Subcutaneous abdominal adipose tissue (tissue), 5 donors: ENCODE data around the gene ZNF212.
A peak's percentile ranks its signal among the peaks of the same experiment; 100 is the strongest.
"Not testable (repeated sequence)": the region's sequence is repeated elsewhere in the genome, so short reads cannot be mapped to it uniquely, and the experiment has no call there.

Experiments
- H3K27ac ChIP-seq: one replicate; pipeline ENCODE4 v1.7.0; 2013; ENCODE audit warnings: low read depth, mild to moderate bottlenecking, inconsistent platforms, low read length, moderate library complexity
- H3K27me3 ChIP-seq, 5 donors: one replicate each; pipeline ENCODE4 v1.7.0; 2013; ENCODE audit warnings: low read length in 5 of 5, inconsistent platforms in 1 of 5; ENCODE audit not compliant: control insufficient read depth in 5 of 5, insufficient read depth in 4 of 5
- H3K36me3 ChIP-seq, 5 donors: one replicate each; pipeline ENCODE4 v1.7.0; 2013; ENCODE audit warnings: low read length in 5 of 5; ENCODE audit not compliant: control insufficient read depth in 5 of 5, insufficient read depth in 5 of 5
- H3K4me1 ChIP-seq, 5 donors: one replicate each; pipeline ENCODE4 v1.7.0; 2013; ENCODE audit warnings: low read length in 5 of 5, mild to moderate bottlenecking in 3 of 5, moderate library complexity in 1 of 5; ENCODE audit not compliant: control insufficient read depth in 5 of 5, insufficient read depth in 5 of 5
- H3K4me3 ChIP-seq, 5 donors: one replicate each; pipeline ENCODE4 v1.7.0; 2013; ENCODE audit warnings: low read length in 5 of 5, low read depth in 1 of 5
- H3K9ac ChIP-seq, 5 donors: one replicate each; pipeline ENCODE4 v1.7.0; 2013; ENCODE audit warnings: low read length in 5 of 5, mild to moderate bottlenecking in 4 of 5, moderate library complexity in 3 of 5
- H3K9me3 ChIP-seq, 5 donors: one replicate each; pipeline ENCODE4 v1.7.0; 2013; ENCODE audit warnings: low read length in 5 of 5; ENCODE audit not compliant: control insufficient read depth in 5 of 5
- donor health status: healthy.
- donor health status: healthy.
- donor health status: healthy.
- donor health status: healthy.
- donor health status: healthy.

Gene ZNF212

GRCh38 chr7:149261829-149262617 lies 22.6 kb downstream of the ZNF212 start, which contains the start of gene ZNF783:
ZNF783 (plus strand) TSS chr7:149262196; CDS start chr7:149262334, 138 bp downstream.
- H3K36me3 ChIP-seq: peaks cover 2 to 20% (median 18%) of the 10 kb centered on the region in 5 donors
- no peaks in the 10 kb centered on the region for H3K27me3 ChIP-seq

GRCh38 chr7:149266451-149266850 lies 27.0 kb downstream of the ZNF212 start:
- no peak overlapping the region for H3K4me3 ChIP-seq
- no peaks in the 10 kb centered on the region for H3K27me3 ChIP-seq
- H3K27ac ChIP-seq: no peak overlapping the region
- no peak overlapping the region for H3K9ac ChIP-seq
- peaks cover 0 to 19% (median 13%) of the 10 kb centered on the region in 5 donors for H3K4me1 ChIP-seq
- no peaks in the 10 kb centered on the region for H3K9me3 ChIP-seq
- H3K36me3 ChIP-seq: peaks cover 13 to 52% (median 42%) of the 10 kb centered on the region in 5 donors

More at GRCh38 chr7:149261829-149262617, 22.6 kb downstream of the ZNF212 start, which contains the start of gene ZNF783:
- peaks cover 0 to 25% (median 16%) of the 10 kb centered on the region in 5 donors for H3K4me1 ChIP-seq
- peak within 1 kb of the TSS; percentile 50 to 86 (median 80) for H3K9ac ChIP-seq
- H3K9me3 ChIP-seq: no peaks in the 10 kb centered on the region
- H3K4me3 ChIP-seq: peak within 1 kb of the TSS; percentile 41 to 72 (median 61)
- H3K27ac ChIP-seq: peak within 1 kb of the TSS; percentile 76

GRCh38 chr7:149267733-149268132 lies 28.3 kb downstream of the ZNF212 start:
- Histone ChIP-seq H3K9ac (no peak overlapping the region), H3K36me3 (peaks cover 16 to 60% (median 50%) of the 10 kb centered on the region in 5 donors), H3K4me1 (peaks cover 0 to 9% (median 5%) of the 10 kb centered on the region in 5 donors), H3K4me3 (no peak overlapping the region), H3K9me3 (no peaks in the 10 kb centered on the region), H3K27me3 (no peaks in the 10 kb centered on the region), H3K27ac (no peak overlapping the region)

- H3K9ac ChIP-seq: not testable (repeated sequence)
- peaks cover 8 to 62% (median 49%) of the 10 kb centered on the region in 5 donors for H3K36me3 ChIP-seq
These were observed 35.0 kb downstream of the ZNF212 start for GRCh38 chr7:149274424-149274823.

GRCh38 chr7:149277871-149278270 lies 38.4 kb downstream of the ZNF212 start:
- Histone ChIP-seq H3K9me3 (no peaks in the 10 kb centered on the region), H3K27ac (no peak overlapping the region), H3K9ac (no peak overlapping the region), H3K4me3 (no peak overlapping the region), H3K36me3 (peaks cover 4 to 67% (median 54%) of the 10 kb centered on the region in 5 donors), H3K27me3 (no peaks in the 10 kb centered on the region), H3K4me1 (no peaks in the 10 kb centered on the region)

More at GRCh38 chr7:149274424-149274823, 35.0 kb downstream of the ZNF212 start:
- H3K4me1 ChIP-seq, H3K27me3 ChIP-seq, H3K27ac ChIP-seq, H3K9me3 ChIP-seq, H3K4me3 ChIP-seq: not testable (repeated sequence)

- Histone ChIP-seq H3K27me3 (no peaks in the 10 kb centered on the region), H3K27ac (no peak overlapping the region), H3K4me1 (no peaks in the 10 kb centered on the region), H3K4me3 (no peak overlapping the region), H3K36me3 (peaks cover 4 to 68% (median 49%) of the 10 kb centered on the region in 5 donors), H3K9ac (no peak overlapping the region), H3K9me3 (no peaks in the 10 kb centered on the region)
These were observed 38.9 kb downstream of the ZNF212 start for GRCh38 chr7:149278396-149278795.

- Histone ChIP-seq H3K27me3 (no peaks in the 10 kb centered on the region), H3K27ac (no peak overlapping the region), H3K36me3 (peaks cover 4 to 67% (median 49%) of the 10 kb centered on the region in 5 donors)
These were observed 39.8 kb downstream of the ZNF212 start for GRCh38 chr7:149279111-149279743.

GRCh38 chr7:149280151-149280550 lies 40.7 kb downstream of the ZNF212 start:
- peaks cover 4 to 67% (median 47%) of the 10 kb centered on the region in 5 donors for H3K36me3 ChIP-seq

More at GRCh38 chr7:149279111-149279743, 39.8 kb downstream of the ZNF212 start:
- no peaks in the 10 kb centered on the region for H3K4me1 ChIP-seq
- H3K4me3 ChIP-seq: no peak overlapping the region
- H3K9me3 ChIP-seq: no peaks in the 10 kb centered on the region
- H3K9ac ChIP-seq: no peak overlapping the region

GRCh38 chr7:149280661-149281507 lies 41.4 kb downstream of the ZNF212 start:
- Histone ChIP-seq H3K9ac (no peak overlapping the region), H3K36me3 (peaks cover 4 to 61% (median 41%) of the 10 kb centered on the region in 5 donors)

More at GRCh38 chr7:149280151-149280550, 40.7 kb downstream of the ZNF212 start:
- Histone ChIP-seq H3K4me3 (no peak overlapping the region), H3K9me3 (no peaks in the 10 kb centered on the region), H3K27ac (no peak overlapping the region), H3K27me3 (no peaks in the 10 kb centered on the region), H3K4me1 (peaks cover 0 to 7% (median 5%) of the 10 kb centered on the region in 5 donors), H3K9ac (no peak overlapping the region)

More at GRCh38 chr7:149280661-149281507, 41.4 kb downstream of the ZNF212 start:
- H3K9me3 ChIP-seq: no peaks in the 10 kb centered on the region
- no peak overlapping the region for H3K27ac ChIP-seq
- H3K4me3 ChIP-seq: no peak overlapping the region
- H3K4me1 ChIP-seq: peaks cover 2 to 14% (median 12%) of the 10 kb centered on the region in 5 donors
- H3K27me3 ChIP-seq: no peaks in the 10 kb centered on the region
